DOHH2 (cell line): ENCODE measurements around the gene DLEC1.

Experiments
- H3F3A ChIP-seq: fragments of 200-600 bp; sonication (generic), shearing (Covaris generic); 2 replicates; pipeline ENCODE4 v1.6.0; 2016; ENCODE audit warnings: antibody characterized with exemption, mild to moderate bottlenecking; ENCODE audit not compliant: control insufficient read depth, insufficient read depth
- H3K27ac ChIP-seq: fragments of 200-600 bp; sonication (generic); 2 replicates; pipeline ENCODE4 v1.5.1; 2014; ENCODE audit warnings: low read depth, mild to moderate bottlenecking, low read length, moderate library complexity
- H3K27me3 ChIP-seq: fragments of 200-600 bp; sonication (generic); 2 replicates; pipeline ENCODE4 v1.6.1; 2014; ENCODE audit warnings: mild to moderate bottlenecking, low read length, mixed read lengths; ENCODE audit not compliant: control insufficient read depth
- H3K36me3 ChIP-seq: fragments of 200-600 bp; sonication (generic); 2 replicates; pipeline ENCODE4 v1.6.1; 2014; ENCODE audit warnings: mild to moderate bottlenecking, low read length, moderate library complexity, mixed read lengths; ENCODE audit not compliant: control insufficient read depth
- H3K4me1 ChIP-seq: fragments of 200-600 bp; sonication (generic); 2 replicates; pipeline ENCODE4 v1.6.1; 2014; ENCODE audit warnings: mild to moderate bottlenecking, low read length, mixed read lengths; ENCODE audit not compliant: control insufficient read depth
- H3K4me2 ChIP-seq: fragments of 200-600 bp; sonication (generic); 2 replicates; pipeline ENCODE4 v1.6.0; 2014; ENCODE audit warnings: mild to moderate bottlenecking, low read length, moderate library complexity
- H3K4me3 ChIP-seq: fragments of 200-600 bp; sonication (generic); 2 replicates; pipeline ENCODE4 v1.5.1; 2014; ENCODE audit warnings: mild to moderate bottlenecking, low read length, mixed read lengths
- H3K79me2 ChIP-seq: fragments of 200-600 bp; sonication (generic); 2 replicates; pipeline ENCODE4 v1.6.1; 2014; ENCODE audit warnings: mild to moderate bottlenecking, low read length, mixed read lengths; ENCODE audit not compliant: control insufficient read depth
- H3K9me2 ChIP-seq: fragments of 200-600 bp; sonication (generic); replicated peaks from 2 replicates; pipeline ENCODE4 v1.6.1; 2014; ENCODE audit warnings: mild to moderate bottlenecking, low read length, mixed read lengths; ENCODE audit not compliant: control insufficient read depth
- H3K9me3 ChIP-seq: fragments of 200-600 bp; sonication (generic); 2 replicates; pipeline ENCODE4 v1.6.1; 2014; ENCODE audit warnings: antibody characterized with exemption, low read length, mixed read lengths; ENCODE audit not compliant: control insufficient read depth, insufficient read depth
- H4K20me1 ChIP-seq: fragments of 200-600 bp; sonication (generic); 2 replicates; pipeline ENCODE4 v1.6.0; 2014; ENCODE audit warnings: low read depth, mild to moderate bottlenecking, antibody characterized with exemption, low read length, moderate library complexity; ENCODE audit not compliant: control insufficient read depth, insufficient read depth
- EZH2phosphoT487 ChIP-seq: fragments of 200-600 bp; sonication (generic); IDR thresholded peaks from 2 replicates; pipeline ENCODE4 v1.6.1; 2017; ENCODE audit warnings: borderline replicate concordance, mild to moderate bottlenecking, antibody characterized with exemption, low read length, moderate library complexity, mixed read lengths
- TF ChIP-seq, protein P1 (sequence below): fragments of 200-600 bp; sonication (generic); IDR thresholded peaks from one replicate; pipeline ENCODE4 v1.5.1; 2014; ENCODE audit warnings: antibody characterized with exemption, mild to moderate bottlenecking, low read depth, low read length; ENCODE audit not compliant: poor library complexity, severe bottlenecking

The DLEC1 gene

DNA sequence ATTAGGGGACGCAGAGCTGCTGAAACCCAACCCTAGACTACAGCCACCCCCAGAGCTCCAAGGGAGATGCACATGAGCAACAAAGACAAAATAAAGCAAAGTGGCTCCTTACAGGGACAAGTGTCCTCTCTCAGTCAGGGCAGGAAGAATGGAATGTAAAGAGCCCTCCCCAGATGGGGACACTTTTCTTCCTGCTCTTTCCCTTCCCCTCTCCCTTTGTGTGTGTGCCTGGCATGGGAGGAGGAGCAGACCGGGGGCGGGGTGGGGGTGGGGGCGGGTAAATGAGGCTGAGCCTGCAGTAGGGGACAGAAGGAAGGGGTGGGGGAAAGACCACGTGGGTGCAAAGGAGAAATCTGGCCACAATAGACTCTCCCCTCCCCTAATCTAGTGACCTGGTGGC, 60.5 kb downstream of the DLEC1 start:
- no peak overlapping the region for H3K27ac ChIP-seq
- H3K4me2 ChIP-seq: no peak overlapping the region
- H3K9me2 ChIP-seq: no peaks in the 10 kb centered on the region
- peaks cover 9% of the 10 kb centered on the region; the same call in 1 of the 2 replicates for H3K27me3 ChIP-seq
- no peak overlapping the region for H3K4me3 ChIP-seq
- no peaks in the 10 kb centered on the region for H3K9me3 ChIP-seq
- H3K4me1 ChIP-seq: peaks cover 5% of the 10 kb centered on the region
- TF ChIP-seq, protein P1, sequence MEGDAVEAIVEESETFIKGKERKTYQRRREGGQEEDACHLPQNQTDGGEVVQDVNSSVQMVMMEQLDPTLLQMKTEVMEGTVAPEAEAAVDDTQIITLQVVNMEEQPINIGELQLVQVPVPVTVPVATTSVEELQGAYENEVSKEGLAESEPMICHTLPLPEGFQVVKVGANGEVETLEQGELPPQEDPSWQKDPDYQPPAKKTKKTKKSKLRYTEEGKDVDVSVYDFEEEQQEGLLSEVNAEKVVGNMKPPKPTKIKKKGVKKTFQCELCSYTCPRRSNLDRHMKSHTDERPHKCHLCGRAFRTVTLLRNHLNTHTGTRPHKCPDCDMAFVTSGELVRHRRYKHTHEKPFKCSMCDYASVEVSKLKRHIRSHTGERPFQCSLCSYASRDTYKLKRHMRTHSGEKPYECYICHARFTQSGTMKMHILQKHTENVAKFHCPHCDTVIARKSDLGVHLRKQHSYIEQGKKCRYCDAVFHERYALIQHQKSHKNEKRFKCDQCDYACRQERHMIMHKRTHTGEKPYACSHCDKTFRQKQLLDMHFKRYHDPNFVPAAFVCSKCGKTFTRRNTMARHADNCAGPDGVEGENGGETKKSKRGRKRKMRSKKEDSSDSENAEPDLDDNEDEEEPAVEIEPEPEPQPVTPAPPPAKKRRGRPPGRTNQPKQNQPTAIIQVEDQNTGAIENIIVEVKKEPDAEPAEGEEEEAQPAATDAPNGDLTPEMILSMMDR: no peak
- no peak for TF ChIP-seq EZH2phosphoT487
- no peaks in the 10 kb centered on the region for H3K79me2 ChIP-seq
- no peaks in the 10 kb centered on the region for H3F3A ChIP-seq
- no peaks in the 10 kb centered on the region for H3K36me3 ChIP-seq
- no peaks in the 10 kb centered on the region for H4K20me1 ChIP-seq

DNA sequence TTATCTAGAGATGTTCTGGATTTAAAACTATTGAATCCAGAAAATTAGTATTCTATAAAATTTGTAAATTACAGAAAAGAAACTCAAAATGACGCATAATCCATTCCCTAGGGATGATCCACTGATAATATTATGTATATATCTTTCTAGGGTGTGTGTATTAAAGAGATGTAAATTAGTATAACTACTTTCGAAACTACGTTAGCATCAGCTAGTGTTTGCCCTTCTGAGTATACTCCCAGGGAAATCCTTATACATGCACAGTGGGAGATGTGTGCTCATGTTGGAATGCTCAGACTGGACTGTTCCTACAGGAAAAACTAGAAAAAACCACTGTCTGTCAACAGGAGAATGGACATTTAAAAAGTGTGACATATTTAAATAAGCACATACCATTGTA, 61.5 kb downstream of the DLEC1 start:
- no peaks in the 10 kb centered on the region for H3K9me2 ChIP-seq
- H3F3A ChIP-seq: no peaks in the 10 kb centered on the region
- H3K27me3 ChIP-seq: peaks cover 9% of the 10 kb centered on the region; the same call in 1 of the 2 replicates
- H3K27ac ChIP-seq: no peak overlapping the region
- H3K4me2 ChIP-seq: no peak overlapping the region
- H3K4me1 ChIP-seq: peaks cover 5% of the 10 kb centered on the region
- TF ChIP-seq, protein P1: no peak
- TF ChIP-seq EZH2phosphoT487: no peak
- no peaks in the 10 kb centered on the region for H3K79me2 ChIP-seq
- H3K36me3 ChIP-seq: no peaks in the 10 kb centered on the region
- no peaks in the 10 kb centered on the region for H4K20me1 ChIP-seq
- H3K4me3 ChIP-seq: no peak overlapping the region
- no peaks in the 10 kb centered on the region for H3K9me3 ChIP-seq

- peaks cover 6% of the 10 kb centered on the region; the same call in 1 of the 2 replicates for H3K27me3 ChIP-seq
- no peak overlapping the region for H3K4me2 ChIP-seq
- TF ChIP-seq EZH2phosphoT487: no peak
- H4K20me1 ChIP-seq: no peaks in the 10 kb centered on the region
- H3K4me1 ChIP-seq: peaks cover 5% of the 10 kb centered on the region
- no peaks in the 10 kb centered on the region for H3F3A ChIP-seq
- no peaks in the 10 kb centered on the region for H3K36me3 ChIP-seq
- no peaks in the 10 kb centered on the region for H3K9me2 ChIP-seq
- no peaks in the 10 kb centered on the region for H3K9me3 ChIP-seq
- H3K79me2 ChIP-seq: no peaks in the 10 kb centered on the region
- no peak overlapping the region for H3K4me3 ChIP-seq
- H3K27ac ChIP-seq: no peak overlapping the region
Observed at GRCh38 chr3:38101811-38102443, 62.9 kb downstream of the DLEC1 start.

DNA sequence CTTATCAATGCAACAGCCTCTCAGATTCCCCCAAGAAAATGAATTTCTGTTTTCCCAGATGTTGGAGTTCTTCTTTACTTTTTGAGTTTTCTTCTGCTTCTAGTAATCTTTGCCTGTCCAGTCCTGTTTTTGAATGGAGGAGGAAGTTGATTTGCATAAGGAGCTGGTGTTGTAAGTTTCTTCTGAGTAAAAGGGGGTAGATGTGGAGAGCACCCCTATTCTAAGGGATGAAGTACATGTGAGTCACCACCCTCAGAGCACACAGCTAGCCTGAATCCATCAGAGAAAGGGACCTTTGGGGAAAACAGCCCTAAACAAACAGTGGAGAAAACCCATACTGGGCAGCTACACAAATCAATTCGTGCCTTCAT, 63.4 kb downstream of the DLEC1 start:
- H4K20me1 ChIP-seq: no peaks in the 10 kb centered on the region
- H3K4me1 ChIP-seq: peaks cover 5% of the 10 kb centered on the region
- no peaks in the 10 kb centered on the region for H3K79me2 ChIP-seq
- peaks cover 6% of the 10 kb centered on the region; the same call in 1 of the 2 replicates for H3K27me3 ChIP-seq
- no peaks in the 10 kb centered on the region for H3K9me2 ChIP-seq
- H3F3A ChIP-seq: no peaks in the 10 kb centered on the region
- H3K36me3 ChIP-seq: no peaks in the 10 kb centered on the region
- no peaks in the 10 kb centered on the region for H3K9me3 ChIP-seq
- H3K4me3 ChIP-seq: no peak overlapping the region
- H3K4me2 ChIP-seq: no peak overlapping the region
- H3K27ac ChIP-seq: no peak overlapping the region
- no peak for TF ChIP-seq EZH2phosphoT487
